Vagina (tissue), 2 donors: Measurements from ENCODE around the gene QKI.

ENCODE experiments used
- CTCF ChIP-seq, 3 experiments: fragments of 450-650 bp in 2 of 3; fragments of 200-600 bp in 1 of 3; sonication (generic) in 1 of 3; IDR thresholded peaks; one replicate each; pipeline ENCODE4 v1.5.1; 2017 to 2019; ENCODE audit warnings: antibody characterized with exemption in 3 of 3, mild to moderate bottlenecking in 2 of 3, moderate library complexity in 2 of 3
- POLR2A ChIP-seq, 2 donors: fragments of 450-650 bp; IDR thresholded peaks; one replicate each; pipeline ENCODE4 v1.6.1; 2017; ENCODE audit warnings: antibody characterized with exemption in 2 of 2, mild to moderate bottlenecking in 2 of 2, moderate library complexity in 2 of 2

- no peak for TF ChIP-seq CTCF (IDR thresholded peaks at IDR 0.05)
- TF ChIP-seq POLR2A (IDR thresholded peaks at IDR 0.05): no peak
Measured at GRCh38 chr6:163438298-163438939, 23.9 kb downstream of the QKI start.
